RCC 7860 (cell line): ENCODE results near the gene AMY2B.
A peak's percentile ranks its signal among the peaks of the same experiment; 100 is the strongest.
"Not testable (repeated sequence)": the region's sequence is repeated elsewhere in the genome, so short reads cannot be mapped to it uniquely, and the experiment has no call there.

ENCODE experiments used
- DNase-seq: peaks from one replicate; pipeline ENCODE4 v3.0.0-alpha.2; 2015; ENCODE audit warnings: low spot score
- FAIRE-seq: peaks from 2 replicates; lab custom pipeline; 2012; peaks lifted over from hg19 to GRCh38; lab: Jason Lieb, UNC

AMY2B gene

DNA sequence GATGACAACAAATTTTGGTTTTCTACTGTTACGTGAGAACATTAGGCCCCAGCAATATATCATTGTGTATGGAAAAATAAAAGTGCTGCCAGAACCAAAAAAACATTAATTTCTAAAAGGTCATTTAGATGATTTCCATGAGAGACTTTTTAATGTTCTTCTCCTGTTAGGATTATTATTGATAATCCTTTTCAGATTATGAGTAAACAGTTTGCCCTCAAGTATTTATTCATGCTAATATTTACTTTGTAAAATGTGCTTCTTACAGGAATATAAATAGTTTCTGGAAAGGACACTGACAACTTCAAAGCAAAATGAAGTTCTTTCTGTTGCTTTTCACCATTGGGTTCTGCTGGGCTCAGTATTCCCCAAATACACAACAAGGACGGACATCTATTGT is at the start of gene AMY2B:
Gene AMY2B (plus strand): TSS at position 301 of the 400 bp plus-strand sequence. CDS start 14 bp downstream, at position 315.
- not testable (repeated sequence) for DNase-seq
- FAIRE-seq = peak; percentile 5

DNA sequence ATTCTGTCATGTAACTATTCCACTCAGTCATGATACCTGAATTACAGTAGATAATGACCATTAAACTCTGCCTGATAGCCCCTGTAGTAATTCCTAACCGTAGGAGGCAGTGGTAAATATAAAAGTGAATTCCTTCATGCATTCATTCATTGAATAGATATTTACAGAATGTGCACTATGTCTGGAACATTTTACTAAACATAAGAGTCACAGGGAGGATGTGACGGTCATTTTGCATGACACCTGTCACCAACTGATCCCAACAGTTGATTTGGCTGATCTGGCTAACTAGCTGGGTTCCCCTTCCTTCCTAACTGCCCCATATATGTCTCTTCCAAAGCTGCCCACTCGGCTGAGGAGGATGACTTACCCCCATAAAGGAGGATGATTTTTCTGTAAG is 48.0 kb upstream of the AMY2B start:
- no peak for DNase-seq
- no peak for FAIRE-seq

- DNase-seq = peak; percentile 33
- FAIRE-seq = no peak
Measured at GRCh38 chr1:103525114-103525606, 46.2 kb upstream of the AMY2B start.

- FAIRE-seq (peak; percentile 59), DNase-seq (peak; percentile 76)
Measured at GRCh38 chr1:103525607-103526507, 45.5 kb upstream of the AMY2B start, which contains the start of gene RNPC3. RNPC3 (plus strand) TSS chr1:103525699; CDS start chr1:103526071, 372 bp downstream.

- DNase-seq (no peak), FAIRE-seq (no peak)
Measured at GRCh38 chr1:103527331-103527730, 44.1 kb upstream of the AMY2B start.

DNA sequence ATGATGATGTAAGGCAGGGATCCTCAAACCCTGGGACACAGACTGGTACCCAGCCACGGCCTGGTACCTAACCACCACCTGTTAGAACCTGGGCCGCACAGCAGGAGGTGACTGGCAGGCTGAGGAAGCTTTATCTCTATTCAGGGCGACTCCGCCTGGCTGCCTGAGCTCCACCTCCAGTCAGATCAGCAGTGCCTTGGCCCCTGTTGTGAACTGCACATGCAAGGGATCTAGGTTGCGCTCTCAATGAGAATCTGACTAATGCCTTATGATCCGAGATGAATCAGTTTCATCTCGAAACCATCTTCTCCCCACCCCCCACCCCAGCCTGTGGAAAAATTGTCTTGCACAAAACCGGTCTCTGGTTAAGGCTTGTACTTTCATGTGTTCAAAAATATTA is 41.6 kb upstream of the AMY2B start:
- FAIRE-seq = no peak
- DNase-seq = no peak

DNA sequence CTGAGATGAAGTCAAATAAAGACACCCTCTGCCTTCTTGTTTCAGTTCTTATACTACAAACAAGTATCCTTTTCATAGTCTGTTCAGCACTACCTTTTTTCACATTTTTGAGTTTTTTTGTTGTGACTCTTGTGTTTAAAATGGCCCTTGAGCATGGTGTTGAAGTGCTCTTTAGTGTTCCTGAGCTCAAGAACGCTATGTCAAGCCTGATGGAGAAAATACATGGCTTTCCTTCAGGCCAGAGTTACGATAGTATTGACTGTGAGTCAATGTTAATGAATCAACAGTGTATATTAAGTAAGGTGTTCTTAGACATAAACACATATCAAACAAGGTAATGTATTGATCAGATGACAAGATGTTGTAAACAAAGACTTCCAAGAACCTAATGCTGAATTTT is 33.2 kb upstream of the AMY2B start:
- DNase-seq (no peak), FAIRE-seq (no peak)

- FAIRE-seq (no peak), DNase-seq (no peak)
Measured at GRCh38 chr1:103541431-103541830, 30.0 kb upstream of the AMY2B start.

DNA sequence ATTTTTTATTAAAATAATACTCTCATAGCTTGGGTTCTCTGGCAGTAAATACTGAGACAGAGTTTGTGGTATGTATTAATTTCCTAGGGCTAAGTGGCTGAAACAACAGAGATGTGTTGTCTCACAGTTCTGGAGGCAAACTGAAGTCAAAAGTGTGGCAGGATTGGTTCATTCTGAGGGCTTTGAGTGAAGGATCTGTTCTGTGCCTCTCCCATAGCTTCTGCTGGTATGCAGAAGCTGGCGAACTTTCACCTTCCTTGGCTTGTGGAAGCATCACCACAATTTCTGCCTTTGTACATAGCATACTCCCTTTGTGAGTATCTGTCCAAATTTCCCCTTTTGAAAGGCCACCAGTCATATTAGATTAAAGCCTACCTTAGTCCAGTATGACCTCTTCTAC is 24.9 kb upstream of the AMY2B start:
- DNase-seq = no peak
- no peak for FAIRE-seq

DNA sequence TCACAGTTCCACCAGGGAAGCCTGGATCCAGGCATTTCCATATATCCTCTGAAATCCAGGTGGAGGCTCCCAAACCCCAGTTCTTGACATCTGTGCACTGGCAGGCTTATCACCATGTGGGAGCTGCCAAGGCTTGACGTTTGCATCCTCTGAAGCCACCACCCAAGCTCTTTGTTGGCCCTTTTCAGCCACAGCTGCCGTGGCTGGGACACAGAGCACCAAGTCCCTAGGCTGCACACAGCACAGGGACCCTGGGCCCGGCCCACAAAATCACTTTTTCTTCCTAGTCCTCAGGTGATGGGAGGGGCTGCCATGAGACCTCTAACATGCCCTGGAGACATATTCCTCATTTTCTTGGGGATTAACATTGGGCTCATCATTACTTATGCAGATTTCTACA is 23.5 kb upstream of the AMY2B start:
- no peak for DNase-seq
- no peak for FAIRE-seq

DNA sequence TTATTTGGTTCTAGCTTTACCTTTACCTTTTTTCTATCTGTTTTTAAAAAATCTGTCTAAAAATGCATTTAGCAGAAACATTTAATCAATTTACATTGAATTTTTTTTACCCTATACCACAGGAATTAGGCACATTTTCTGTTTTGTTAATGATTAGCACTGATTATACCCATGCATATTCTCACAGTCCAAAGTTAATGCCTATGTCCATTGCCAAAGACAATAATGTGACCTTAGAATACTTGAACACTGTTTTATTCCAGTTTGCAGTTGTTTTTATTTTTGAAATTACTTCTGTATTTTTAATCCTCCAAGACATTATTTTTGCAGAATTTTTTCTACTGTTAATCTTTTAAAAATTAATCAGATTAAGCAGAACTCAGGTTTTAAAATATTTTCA is 11.0 kb upstream of the AMY2B start:
- FAIRE-seq (no peak), DNase-seq (no peak)

DNA sequence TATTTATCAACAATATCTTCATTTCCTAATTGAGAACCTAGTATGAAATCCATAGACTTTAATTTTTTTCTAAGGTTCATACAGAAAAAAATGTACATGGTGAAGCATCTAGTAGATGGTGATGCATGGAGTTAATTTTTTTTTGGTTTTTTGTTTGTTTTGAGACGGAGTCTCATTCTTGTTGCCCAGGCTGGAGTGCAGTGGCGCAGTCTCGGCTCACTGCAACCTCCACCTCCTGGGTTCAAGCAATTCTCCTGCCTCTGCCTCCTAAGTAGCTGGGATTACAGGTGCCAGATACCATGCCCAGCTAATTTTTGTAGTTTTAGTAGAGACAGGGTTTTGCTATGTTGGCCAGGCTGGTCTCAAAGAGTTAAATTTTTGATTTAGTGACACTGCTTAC is 10.3 kb upstream of the AMY2B start:
- FAIRE-seq, DNase-seq: not testable (repeated sequence)

- no peak for DNase-seq
Measured at GRCh38 chr1:103561643-103562395, 9.6 kb upstream of the AMY2B start.

DNA sequence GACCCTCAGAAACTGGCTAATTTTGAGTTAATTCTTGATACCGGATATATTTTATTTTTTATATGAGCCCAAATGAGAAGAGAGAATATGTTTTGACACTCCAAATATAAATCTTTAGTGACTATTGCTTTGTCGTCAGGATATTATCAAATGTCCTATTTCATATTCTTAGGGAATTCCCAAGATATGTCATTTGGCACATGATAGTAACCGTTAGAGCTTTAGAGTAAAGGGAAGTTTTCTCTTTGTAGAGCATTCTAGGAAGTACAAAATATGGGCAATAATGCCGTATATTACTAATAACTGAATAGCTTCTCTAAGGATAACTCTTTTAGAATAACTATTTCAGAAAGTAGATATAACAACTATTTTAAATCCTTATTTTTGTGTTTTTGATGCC is 8.3 kb upstream of the AMY2B start:
- no peak for DNase-seq
- FAIRE-seq = no peak

More at GRCh38 chr1:103561643-103562395, 9.6 kb upstream of the AMY2B start:
- FAIRE-seq = no peak

DNA sequence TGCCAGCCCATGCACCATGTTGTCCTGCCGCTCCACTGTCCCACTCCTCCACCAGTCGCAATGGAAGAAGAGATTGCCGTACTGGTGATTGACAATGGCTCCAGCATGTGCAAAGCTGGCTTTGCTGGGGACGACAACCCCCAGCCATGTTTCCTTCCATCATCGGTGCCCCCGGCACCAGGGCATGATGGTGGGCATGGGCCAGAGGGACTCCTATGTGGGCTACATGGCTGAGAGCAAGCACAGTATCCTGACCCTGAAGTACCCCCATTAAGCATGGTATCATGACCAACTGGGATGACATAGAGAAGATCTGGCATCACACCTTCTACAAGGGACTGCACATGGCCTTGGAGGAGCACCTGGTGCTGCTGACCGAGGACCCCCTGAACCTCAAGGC is 1.9 kb upstream of the AMY2B start:
- no peak for DNase-seq
- no peak for FAIRE-seq

DNA sequence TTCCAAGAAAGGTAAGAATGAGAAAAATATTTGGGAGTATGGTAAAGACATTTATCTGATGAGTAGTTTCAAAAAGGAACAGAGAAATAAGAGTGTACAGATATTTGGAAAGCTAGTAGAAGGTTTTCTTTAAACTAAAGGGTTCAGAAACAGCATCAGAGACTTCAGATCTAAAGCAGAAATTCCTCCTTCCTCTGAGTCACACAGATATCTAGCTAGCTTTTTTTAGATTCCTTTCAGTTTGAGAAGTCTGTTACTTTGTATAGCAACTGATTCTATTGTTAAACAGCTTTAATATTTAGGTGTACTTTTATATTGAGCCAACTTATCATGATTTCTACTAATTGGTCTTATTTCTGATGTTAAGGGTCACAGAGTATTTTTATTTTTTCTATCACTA is 4.7 kb downstream of the AMY2B start:
- no peak for FAIRE-seq
- no peak for DNase-seq

- not testable (repeated sequence) for DNase-seq, FAIRE-seq
Measured at GRCh38 chr1:103576784-103577183, 5.4 kb downstream of the AMY2B start.

GRCh38 chr1:103582464-103582863 is 11.1 kb downstream of the AMY2B start:
- DNase-seq = no peak

GRCh38 chr1:103583887-103584286 is 12.5 kb downstream of the AMY2B start:
- no peak for FAIRE-seq
- no peak for DNase-seq

More at GRCh38 chr1:103582464-103582863, 11.1 kb downstream of the AMY2B start:
- FAIRE-seq = no peak

- DNase-seq (no peak), FAIRE-seq (no peak)
Measured at GRCh38 chr1:103584537-103584936, 13.1 kb downstream of the AMY2B start.

- DNase-seq = not testable (repeated sequence)
- peak; percentile 45 for FAIRE-seq
Measured at GRCh38 chr1:103602740-103603139, 31.4 kb downstream of the AMY2B start.
